Measurements from ENCODE around the gene IST1. TPM values are rescaled to one million over a fixed set of nuclear protein-coding genes. Genes with fewer than 3 reads are reported as not detected.

IST1 gene
- total and polyA plus RNA-seq, 10 of the 15 experiments (the other 5 are each of a cell fraction or from before 2014, with no cell fraction given), result 97.3 to 293 (median 138) TPM

- TF ChIP-seq NFIC (IDR thresholded peaks at IDR 0.05; ENCODE audit: low read depth, low read length) (peak; percentile 51; the same call in 1 of the 2 replicates), PBX3 (IDR thresholded peaks at IDR 0.05; ENCODE audit: insufficient replicate concordance, low read depth, low read length) (no peak), CTCF (IDR thresholded peaks at IDR 0.05 in 2 of 3, conservative IDR thresholded peaks at IDR 0.05 in 1 of 3; ENCODE audit: control insufficient read depth in 2 of 3, extremely low read depth in 1 of 3, insufficient read depth in 1 of 3, low read depth in 3 of 3, low read length in 3 of 3) (no peak), NFYB (IDR thresholded peaks at IDR 0.05; ENCODE audit: insufficient read depth, low read depth, low read length) (no peak), ETV6 (conservative IDR thresholded peaks at IDR 0.05 in 1 of 2, IDR thresholded peaks at IDR 0.05 in 1 of 2; ENCODE audit: borderline replicate concordance in 1 of 2, low read depth in 1 of 2) (peak in 1 of 2 experiments; percentile 26; a peak in 1 of 4 replicates), POLR2A (IDR thresholded peaks at IDR 0.05; ENCODE audit: low read depth, low read length) (0 out of 2 replicates have a peak, but pooled peaks have one; percentile 28), SMARCA5 (IDR thresholded peaks at IDR 0.05) (no peak), EGR1 (IDR thresholded peaks at IDR 0.05; ENCODE audit: borderline replicate concordance in 1 of 2, low read depth in 2 of 2, low read length in 2 of 2) (no peak), CUX1 (IDR thresholded peaks at IDR 0.05; ENCODE audit: insufficient replicate concordance, low read depth, low read length) (no peak), CBFB (IDR thresholded peaks at IDR 0.05; ENCODE audit: low read depth) (no peak), SKIL (IDR thresholded peaks at IDR 0.05; ENCODE audit: low read depth, poor library complexity, severe bottlenecking) (no peak), GABPA (IDR thresholded peaks at IDR 0.05; ENCODE audit: low read depth) (no peak)
Measured at GRCh38 chr16:71855937-71856662, 39.2 kb upstream of the IST1 start (continued).

All from GM12878 (cell line).